HG03159 (cell line): Measurements from ENCODE around the gene PLEKHG2.

Experiments used
- ATAC-seq: cut with Tn5 transposase; IDR thresholded peaks from one replicate; pipeline ENCODE4 v1.9.1; 2021; ENCODE audit warnings: mild to moderate bottlenecking, moderate library complexity; ENCODE audit not compliant: unreplicated experiment

Gene PLEKHG2

DNA sequence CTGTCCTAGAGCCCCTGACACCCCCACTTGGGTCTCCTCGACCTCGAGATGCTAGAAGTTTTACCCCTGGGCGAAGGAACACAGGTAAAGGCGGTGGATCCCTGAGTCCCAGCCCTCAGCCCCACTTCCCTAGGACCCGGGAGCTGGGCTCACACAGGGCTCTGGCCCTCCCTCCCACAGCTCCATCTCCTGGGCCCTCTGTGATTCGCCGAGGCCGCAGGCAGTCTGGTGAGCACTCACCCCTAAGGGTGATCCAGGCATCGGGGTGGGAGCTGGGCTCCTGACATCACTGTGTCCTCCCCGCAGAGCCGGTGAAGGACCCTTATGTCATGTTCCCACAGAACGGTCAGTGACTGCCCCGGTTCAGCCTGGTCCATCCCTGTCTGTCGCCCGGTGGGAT lies 8.3 kb downstream of the PLEKHG2 start:
- ATAC-seq: no peak

DNA sequence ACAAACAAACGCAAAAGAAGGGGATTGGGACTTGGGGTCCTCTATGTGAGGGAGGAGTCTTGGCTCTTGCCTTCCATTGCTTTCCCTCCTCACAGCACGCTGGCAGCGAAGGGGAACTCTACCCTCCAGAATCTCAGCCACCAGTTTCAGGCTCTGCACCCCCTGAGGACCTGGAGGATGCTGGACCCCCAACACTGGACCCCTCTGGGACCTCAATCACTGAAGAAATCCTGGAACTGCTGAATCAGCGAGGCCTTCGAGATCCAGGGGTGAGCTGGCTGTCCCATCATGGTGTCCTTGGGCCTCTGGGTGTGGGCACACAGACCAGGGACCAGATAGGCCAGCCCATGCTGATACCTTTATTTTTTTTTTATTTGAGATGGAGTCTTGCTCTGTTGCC lies 9.6 kb downstream of the PLEKHG2 start:
- ATAC-seq: no peak

DNA sequence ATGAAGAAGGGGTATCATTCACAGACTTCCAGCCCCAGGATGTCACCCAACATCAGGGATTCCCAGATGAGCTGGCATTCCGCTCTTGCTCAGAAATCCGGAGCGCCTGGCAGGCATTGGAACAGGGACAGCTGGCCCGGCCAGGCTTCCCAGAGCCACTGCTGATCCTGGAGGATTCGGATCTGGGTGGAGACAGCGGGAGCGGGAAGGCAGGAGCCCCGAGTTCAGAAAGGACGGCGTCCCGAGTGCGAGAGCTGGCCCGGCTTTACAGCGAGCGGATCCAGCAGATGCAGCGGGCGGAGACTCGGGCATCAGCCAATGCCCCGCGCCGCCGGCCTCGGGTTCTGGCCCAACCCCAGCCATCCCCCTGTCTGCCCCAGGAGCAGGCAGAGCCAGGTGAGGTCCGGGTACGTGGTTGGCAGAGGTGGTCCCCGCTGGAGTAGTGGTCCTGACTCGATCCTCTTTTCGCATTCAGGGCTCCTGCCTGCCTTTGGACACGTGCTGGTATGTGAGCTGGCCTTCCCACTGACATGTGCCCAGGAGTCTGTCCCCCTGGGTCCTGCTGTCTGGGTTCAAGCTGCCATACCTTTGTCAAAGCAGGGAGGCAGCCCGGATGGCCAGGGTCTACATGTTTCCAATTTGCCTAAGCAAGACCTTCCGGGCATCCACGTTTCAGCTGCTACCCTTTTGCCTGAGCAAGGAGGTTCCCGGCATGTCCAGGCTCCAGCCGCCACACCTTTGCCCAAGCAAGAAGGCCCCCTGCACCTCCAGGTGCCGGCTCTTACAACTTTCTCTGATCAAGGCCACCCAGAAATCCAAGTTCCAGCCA lies 11.0 kb downstream of the PLEKHG2 start:
- ATAC-seq: no peak

DNA sequence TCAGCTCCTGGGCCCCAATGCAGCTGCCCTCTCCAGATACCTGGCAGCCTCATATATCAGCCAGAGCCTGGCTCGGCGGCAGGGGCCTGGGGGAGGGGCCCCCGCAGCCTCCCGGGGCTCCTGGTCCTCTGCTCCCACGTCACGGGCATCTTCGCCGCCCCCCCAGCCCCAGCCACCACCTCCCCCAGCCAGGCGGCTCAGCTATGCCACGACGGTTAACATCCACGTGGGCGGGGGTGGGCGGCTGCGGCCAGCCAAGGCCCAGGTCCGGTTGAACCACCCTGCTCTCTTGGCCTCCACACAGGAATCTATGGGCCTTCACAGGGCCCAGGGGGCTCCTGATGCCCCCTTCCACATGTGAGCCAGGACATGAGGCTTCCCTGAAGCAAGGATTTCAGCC lies 12.5 kb downstream of the PLEKHG2 start:
- no peak for ATAC-seq

DNA sequence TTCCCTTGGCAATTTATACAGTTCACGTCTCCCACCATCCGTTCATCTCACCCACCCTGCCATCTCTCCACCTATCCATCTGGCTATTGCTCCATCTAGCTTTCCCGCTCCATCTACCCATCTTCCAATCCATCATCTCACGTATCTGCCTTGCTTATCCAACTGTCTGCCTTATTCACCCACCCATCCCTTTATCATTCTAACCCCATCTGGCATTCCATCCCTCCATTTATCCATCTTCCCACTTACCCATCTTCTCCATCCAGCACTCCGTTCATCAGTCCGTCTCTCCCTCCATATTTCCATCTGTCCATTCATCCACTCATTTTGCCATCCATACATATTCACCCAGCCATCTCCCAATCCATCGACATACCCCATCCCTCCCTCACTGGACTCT lies 13.3 kb downstream of the PLEKHG2 start:
- no peak for ATAC-seq

DNA sequence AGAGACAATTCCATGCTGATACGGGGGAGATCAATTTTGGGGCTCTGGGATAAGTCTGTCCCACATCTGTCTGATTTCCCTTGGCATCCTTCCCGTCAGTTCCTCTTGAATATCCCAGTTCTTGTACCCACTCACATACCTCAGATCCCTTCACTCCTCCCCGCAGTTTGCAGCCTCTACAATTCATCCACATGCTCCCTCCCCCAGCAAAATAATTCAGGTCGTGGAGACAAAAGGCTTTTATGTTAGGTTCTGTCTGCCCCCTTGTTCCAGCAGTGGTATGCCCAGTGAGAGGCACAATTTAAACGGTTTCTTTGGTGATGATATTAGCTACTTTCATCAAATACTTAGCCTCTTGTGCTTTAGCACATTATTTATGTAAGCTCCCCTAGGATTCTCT lies 13.7 kb downstream of the PLEKHG2 start:
- no peak for ATAC-seq

DNA sequence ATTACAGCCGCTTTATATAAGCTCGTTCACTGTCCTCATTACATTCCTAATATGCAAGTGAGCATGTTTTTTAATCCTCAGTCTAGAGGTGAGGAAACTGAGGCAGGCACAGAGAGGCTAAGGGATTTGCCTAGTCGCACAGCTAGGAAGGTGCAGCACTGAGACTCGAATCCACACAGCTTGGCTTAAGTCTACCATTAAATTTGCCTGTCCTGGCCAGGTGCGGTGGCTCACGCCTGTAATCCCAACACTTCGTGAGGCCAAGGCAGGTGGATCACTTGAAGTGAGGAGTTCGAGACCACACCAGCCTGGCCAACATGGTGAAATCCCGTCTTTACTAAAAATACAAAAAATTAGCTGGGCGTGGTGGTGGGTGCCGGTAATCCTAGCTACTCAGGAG lies 15.2 kb downstream of the PLEKHG2 start:
- ATAC-seq: no peak

DNA sequence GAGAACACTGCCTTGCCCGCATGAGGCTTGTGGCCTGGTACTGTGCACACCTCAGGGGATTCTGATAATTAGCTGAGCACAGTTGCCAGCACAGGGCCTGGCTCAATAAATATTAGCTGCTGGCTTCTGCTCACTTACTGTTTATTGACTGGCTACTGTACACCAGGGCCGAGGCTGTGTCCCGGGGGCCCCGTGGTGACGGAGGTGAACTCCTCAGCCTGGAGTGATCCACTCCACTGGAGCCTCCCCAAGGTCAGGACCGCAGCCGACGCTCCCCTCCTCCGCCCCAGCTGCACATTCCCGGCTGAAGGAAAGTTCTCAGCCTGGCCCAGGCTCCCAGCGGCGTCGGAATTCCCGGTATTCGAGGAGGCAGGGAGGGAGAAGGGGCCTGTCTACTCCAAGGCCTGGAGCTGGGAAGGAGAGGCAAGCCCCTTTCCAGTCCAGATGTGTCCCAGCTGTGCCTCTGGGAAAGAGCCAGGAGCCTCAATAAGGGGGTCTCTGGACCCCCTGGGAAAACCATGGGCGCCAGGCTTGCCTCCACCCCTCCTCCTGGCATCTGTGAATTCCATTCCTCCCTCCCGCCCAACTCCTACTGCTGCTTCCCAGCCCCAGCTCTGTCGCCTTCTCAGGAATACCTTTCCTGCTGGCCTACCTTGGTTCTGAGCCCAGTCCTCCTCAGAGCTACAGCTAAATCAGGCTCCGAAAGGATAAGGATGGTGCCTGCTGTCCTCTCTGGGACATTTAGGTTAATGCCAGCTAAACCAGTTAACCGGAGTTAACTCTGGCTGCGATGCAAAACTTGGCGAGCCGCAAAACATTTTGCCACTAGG lies 16.0 kb downstream of the PLEKHG2 start:
- ATAC-seq: no peak

DNA sequence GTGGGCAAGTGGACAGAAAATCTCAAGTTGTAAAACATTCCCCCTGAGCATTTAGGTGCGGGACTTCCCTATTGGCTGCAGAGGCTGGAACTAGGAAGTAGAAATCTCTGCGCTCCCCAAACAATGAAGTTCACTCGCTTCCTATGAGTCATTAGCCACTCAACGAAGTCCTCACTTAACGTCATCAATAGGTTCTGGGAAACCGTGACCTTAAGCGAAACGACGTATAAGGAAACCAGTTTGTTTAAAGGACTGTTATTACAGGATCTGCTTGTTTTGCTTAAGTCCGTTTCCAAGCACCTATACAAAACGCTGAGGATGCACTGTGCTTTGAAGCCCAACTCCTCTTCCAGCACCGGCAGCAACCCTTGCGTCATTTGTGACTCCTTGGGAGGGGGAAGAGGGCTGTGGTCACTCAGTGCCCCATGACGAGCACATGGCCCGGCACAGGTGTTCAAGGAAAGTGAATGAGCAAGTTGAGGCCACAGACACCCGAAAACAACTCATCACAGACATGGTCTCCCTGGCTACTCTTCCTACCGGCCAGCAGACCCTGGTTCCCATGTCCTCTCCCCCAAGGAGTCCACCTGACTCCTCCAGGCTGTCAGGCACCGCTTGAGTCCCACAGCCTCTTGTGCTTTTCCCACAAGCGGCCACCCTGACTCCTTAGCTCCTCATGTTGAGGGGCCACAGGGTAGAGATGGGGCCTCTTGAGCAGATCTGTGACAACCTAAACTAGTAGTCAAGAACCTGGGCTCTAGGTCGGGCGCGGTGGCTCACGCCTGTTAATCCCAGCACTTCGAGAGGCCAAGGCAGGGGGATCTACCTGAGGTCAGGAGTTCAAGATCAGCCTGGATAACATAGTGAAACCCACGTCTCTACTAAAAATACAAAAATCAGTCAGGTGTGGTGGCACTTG lies 18.5 kb downstream of the PLEKHG2 start:
- ATAC-seq: peak; percentile 44

DNA sequence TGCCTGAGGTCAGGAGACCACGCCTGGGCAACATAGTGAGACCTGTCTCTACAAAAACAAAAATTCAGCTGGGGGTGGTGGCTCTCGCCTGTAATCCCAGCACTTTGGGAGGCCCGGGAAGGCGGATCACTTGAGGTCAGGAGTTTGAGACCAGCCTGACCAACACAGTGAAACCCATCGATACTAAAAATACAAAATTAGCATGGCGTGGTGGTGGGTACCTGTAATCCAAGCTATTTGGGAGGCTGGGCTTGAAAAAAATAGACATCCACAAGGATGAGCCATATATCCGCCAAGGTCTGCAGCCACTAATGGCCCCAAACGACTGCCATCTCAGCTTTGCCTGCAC lies 20.2 kb downstream of the PLEKHG2 start:
- no peak for ATAC-seq

DNA sequence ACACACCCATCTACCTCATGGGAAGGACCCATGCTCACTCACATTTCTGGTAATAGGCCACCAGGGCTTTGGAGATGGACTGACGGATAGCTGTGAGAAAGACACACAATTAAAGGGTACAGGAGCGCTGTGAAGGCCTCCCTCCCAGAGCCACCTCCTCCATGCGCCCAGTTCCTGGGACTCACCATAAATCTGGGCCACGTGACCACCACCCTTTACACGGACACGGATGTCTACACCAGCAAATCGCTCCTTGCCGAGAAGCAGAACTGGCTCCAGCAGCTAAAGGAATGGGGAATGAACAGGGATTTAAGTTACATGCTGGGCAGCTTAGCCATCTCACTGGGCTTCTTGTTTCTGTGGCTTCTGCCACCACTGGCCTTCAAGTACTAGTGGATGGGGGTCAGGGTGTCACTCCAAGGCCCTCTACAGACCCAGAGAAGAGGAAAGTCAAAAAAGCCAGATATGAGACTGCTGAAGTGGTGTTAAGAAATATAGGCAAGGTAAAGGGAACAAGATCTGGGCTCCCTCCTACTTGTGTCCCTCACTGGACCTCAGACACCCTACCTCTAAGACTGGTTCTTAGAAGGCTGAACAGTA lies 21.1 kb downstream of the PLEKHG2 start:
- ATAC-seq: no peak

DNA sequence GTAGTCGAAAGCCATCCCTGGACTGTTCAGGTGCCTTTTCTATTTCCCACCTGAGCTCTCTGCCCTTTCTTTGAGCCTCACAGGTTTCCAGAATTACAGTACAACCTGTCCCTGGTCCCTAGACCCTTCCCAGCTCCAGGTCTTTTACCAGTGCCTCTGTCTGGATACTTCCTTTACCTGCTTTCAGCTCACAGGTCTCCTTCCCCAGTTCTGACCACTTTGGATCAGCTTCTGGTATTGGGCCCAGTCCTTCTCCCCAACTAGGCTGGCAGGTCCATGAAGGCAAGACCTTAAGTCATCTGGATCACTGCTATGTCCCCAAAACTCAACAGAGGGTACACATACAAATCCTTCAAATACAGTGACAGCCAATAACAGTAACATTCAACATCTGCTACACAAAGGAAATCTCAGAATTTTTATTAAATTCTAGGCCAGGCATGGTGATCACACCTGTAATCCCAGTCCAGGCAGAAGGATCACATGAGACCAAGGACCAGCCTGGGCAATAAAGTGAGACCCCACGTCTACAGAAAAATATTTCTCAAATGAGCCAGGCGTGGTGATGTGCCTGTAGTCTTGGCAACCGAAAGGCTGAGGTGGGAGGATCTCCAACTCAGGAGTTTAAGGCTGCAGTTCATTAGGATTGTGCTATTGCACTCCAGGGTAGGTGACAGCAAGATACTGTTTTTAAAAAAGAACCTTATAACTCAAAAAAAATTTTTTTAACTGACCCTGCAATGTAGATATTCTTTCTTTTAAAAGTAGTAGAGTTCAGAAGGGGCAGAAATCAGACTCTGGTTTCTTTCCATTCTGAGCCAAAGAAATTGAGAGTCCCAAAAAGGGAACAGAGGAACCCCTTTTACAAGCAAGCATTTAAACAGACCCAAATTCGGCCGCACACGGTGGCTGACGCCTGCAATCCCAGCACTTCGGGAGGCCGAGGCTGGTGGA lies 21.9 kb downstream of the PLEKHG2 start:
- no peak for ATAC-seq

DNA sequence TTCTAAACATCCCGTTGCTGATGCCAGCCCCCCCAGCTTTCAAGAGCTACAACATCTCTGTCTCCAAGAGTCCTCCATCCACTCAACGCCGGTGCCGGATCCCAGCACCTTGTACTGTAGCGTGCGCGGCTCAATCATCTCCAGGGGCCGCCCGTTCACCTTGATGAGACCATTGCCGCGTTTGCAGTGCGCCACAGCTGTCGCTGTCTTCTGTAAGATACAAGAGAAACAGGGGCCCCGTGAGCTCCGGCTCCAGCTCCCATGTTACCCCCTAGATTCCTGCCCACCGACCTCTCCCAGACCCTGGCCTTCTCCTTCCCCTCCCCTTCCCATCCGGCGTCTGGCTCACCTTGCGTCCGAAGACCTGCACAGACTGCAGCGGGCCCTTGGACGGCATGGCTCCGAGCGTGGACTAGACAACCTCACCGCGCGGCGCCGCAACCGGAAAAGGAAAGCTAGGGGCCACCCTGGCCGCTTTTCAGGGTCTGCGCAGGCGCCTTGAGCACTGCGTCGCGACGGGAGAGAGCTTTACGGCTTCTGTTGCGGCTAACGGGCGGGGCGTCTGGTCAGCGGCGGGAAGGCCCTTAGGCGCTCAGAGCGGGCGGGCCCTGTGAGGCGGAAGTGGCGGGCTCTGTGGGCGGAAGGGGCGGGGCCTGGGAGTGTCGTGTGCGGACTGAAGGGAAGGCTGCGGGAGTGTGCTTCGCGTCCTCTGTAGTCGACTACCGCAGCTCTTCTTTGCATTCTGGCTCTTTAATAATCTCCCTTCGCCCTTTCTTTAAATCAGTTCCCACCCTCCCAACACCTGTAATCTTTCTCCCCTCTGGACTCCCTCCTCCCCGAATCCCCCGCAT lies 23.3 kb downstream of the PLEKHG2 start, which contains the start of gene RPS16:
RPS16 (minus strand) TSS at position 451 of the 851 bp plus-strand sequence; CDS start at position 397, 54 bp downstream.
- ATAC-seq: peak; percentile 75

DNA sequence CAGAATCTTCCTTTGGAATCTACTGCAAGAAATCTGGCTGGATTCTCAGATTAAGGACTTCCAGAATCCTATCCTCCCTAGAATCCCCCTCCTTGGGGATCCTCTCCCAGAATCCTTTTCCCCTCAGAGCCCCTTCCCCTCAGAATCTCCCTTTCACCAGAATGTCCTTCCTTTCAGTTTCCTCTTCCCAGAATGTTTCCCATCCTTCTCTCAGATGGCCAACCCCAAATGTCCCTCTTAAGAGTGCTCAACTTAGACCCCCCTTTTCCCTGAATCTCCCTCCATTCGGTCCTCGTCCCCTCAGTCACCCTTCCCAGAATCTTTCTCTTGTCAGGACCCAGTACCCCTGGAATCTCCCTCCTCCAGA lies 23.9 kb downstream of the PLEKHG2 start:
- no peak for ATAC-seq

DNA sequence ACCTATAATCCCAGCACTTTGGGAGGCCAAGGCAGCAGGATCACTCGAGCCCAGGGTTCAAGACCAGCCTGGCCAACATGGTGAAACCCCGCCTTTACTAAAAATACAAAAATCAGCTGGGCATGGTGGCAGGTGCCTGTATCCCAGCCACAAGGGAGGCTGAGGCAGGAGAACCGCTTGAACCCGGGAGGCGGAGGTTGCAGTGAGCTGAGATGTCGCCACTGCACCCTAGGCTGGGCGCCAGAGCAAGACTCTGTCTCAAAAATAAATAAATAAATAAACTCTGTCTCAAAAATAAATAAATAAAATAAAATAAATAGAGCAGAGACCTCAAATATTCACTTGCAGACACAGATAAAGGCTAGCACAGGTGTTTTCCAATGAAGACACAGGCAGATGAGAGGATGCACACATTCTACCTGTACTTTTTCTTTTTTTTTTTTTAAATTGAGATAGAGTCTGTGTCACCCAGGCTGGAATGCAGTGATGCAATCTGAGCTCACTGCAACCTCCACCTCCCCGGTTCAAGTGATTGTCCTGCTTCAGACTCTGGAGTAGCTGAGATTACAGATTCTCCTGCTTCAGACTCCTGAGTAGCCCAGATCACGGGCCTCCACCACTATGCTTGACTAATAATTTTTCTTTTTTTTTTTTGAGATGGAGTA lies 25.9 kb downstream of the PLEKHG2 start:
- no peak for ATAC-seq

DNA sequence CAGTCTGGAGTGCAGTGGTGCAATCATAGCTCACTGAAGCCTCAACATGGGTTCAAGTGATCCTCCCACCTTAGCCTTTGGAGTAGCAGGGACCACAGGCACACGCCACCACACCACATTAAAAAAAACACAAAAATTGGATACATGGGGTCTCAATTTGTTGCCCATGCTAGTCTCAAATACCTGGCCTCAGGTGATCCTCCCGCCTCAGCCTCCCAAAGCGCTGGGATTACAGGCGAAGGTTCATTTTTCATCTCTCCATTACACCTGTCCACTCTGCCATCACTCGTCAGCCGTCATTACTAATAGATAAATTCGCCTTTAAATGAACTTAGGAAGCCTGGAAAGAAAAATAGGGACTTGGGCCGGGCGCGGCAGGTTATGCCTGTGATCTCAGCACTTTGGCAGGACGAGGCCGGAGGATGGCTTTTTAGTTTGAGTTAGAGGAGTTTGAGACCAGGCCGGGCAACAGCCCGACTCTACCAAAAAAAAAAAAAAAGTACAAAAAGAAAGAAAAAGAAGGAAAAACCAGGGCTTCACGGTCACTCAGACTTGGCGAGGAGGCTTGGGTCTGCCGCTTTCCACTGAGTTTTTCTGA lies 32.2 kb downstream of the PLEKHG2 start:
- no peak for ATAC-seq

DNA sequence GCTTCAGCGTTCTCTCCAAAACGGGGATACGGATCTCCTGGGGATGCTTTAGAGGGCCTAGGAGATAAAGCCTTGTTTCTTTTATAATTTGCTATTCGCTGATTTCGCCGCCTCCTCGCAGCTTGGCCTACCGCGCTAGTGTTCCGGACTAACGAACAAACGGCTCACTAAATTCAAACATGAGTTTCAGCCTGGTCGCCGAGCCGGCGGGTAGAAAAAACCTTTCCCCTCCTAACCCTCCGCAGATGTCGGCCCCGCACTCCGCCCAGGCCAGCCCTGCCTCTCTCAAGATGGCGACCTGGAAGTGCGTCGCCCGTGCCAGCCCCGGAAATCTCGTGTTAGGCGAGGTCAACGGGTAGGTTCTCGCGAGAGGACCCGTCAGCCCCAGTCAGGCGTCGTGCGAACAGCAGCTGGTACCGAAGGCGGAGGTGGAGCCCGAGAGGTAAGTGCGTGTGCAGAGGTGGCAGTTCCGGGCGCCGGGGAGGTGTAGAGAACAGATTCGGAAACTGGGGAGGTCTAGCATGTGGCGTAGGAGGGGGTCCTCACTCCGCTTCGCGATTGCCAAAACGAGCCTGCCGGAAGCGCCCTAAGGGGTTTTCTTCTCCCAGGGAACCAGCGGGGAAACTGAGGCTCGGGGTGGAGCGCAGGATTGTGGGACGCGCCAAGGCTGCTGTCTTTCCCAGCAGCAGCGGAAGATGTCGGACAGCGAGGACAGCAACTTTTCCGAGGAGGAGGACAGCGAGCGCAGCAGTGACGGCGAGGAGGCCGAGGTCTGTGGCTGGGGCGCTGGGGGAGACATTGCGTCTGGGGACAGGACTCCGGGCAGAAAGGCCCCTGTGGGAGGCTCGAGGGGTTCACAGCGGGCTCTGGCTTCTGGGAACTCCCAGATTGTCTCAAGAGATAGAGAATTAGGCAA lies 33.0 kb downstream of the PLEKHG2 start, which contains the start of gene SUPT5H:
SUPT5H (plus strand) TSS at position 387 of the 916 bp plus-strand sequence; CDS start at position 696, 309 bp downstream.
- peak; percentile 83 for ATAC-seq
